Airway epithelial cell (primary cell): Measurements from ENCODE around the gene PPIL1. TPM values are rescaled to one million over a fixed set of nuclear protein-coding genes. Genes with fewer than 3 reads are reported as not detected.

Experiments
- total RNA-seq: library from RNA; depleted of rRNA; stranded (reverse); fragments of >200 nt; gene quantifications from 2 replicates; pipeline ENCODE4 v1.2.3, GENCODE V29; 2015

Gene PPIL1
- total RNA-seq = 38.1 and 52.4 TPM in 2 replicates

DNA sequence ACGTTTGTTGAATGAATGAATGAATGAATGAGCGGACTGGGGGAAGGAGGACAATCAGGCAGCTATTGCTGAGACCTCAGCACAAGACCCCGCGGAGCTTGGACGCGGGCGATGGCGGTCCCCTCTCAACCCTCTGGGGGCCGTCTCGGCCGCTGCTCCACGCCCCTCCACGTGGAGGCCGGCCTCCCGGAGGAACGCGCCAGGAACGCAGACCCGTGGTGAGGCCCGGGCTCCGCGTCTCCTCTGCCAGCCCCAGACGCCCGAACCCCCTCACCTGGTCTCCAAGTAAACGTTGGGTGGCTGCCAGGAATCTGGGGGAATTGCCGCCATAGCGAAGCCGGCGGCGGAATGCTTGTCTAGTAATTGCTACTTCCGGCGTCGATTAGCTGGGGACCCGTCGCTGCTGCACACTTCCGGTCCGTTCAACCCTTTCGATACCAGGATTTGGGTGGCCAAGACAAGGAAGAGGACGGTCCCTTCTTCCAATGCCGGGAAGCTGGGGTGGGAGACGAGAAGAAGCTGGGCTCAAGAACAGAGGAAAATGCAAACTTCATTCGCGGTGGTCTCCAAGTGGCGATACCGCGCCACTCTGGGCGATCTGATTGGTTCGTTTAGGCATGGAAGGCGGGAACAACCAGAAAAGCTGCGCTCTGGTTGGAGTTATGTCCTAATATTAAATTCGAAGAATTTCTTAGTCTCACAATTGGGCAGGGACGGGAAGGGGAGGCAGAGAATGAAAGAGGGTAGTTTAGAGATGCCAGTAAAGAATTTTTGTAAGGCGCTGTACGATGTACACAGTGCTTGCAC lies at the start of gene PPIL1:
TSS of gene PPIL1 (minus strand) at position 361 of the 807 bp plus-strand sequence. CDS start at position 330, 31 bp downstream.

DNA sequence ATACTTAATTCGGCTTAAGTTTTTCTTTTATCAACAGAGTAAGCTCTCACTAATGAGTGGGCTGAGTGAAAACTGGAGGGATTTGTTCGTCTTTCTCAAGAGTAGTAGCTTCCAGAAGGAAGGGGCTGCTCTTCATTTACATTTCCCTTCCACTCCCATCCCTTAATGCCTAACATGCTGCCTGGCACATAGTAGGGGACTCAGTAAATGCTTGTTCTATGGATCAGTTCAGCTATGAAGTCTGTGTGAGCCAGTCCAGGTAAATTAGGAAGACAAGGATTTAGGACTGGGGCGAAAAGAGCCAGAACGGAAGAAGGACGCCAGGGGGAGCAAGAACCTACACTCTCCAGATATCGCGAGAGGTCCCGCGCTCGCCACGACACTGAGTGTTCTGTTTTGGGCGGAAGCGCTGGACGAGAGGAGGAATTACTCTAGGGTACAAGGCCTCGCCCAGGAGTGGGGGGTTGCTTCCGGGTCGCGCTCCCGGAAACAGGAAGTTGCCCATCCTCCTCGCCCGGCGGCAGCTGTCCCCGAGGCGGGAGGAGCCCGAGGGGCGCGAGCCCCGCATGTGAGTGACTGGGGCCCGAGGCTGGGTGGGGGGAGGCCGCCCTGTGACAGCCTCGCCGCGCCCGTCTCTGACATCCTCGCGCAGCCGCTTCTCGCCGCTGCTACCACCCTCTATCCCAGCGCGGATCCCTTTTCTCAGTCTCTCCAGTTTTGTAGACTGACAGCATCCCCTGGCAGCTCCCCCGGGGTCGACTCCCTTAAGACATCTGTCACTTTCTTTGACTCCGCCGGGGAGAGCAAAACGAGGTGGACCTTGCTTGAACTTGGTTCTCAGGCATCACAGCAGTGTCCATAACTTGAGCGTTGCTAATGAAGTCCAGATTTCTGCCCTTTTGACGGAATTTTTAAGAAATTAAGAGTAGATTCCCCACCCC lies 11.1 kb upstream of the PPIL1 start, which contains the start of gene C6orf89:
TSS of gene C6orf89 (plus strand) at position 492 of the 941 bp plus-strand sequence. CDS start 13,493 bp downstream, outside the sequence.

DNA sequence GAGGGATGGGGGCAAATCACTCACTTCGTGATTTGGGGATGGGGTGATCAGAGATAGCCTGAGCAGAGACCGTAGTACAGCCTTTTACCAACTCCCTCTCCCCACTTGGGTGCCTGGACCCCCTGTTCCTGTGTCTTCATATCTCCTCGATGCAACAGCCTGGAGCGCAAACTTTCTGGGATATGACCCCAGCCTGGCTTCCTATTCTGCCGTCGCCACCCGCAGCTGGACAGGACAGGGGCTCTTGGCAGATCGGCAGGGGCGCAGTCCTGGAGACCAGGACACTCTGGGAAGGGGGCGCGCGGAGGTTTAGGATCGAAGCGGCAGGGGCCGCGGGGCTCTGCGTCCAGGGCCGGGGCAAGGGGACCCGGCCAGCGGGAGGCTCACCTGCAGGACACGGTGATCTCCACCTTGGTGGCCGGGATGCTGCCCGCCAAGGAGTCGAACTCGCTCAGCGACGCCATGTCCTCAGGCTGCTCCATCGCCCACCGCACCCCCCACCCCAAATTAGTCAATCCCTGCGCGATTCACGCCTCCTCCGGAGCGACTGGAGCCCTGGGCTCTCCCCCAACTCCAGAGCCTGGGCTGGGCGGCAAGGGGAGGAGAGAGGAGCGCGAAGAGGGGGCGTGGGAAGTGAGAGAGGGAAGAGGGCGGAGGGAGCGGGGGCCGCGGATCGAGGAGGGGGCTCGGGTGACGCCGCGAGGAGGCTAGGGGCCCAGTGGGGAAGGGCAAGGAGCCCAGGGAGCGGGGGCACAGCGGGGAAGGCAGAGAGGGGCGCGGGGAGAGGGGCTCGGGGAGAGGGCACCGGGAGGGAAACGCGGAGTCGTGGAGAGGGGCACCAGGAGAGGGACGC lies 35.5 kb downstream of the PPIL1 start, which contains the start of gene CPNE5:
TSS of gene CPNE5 (minus strand) at position 549 of the 853 bp plus-strand sequence. CDS start at position 482, 67 bp downstream.

Other genes with a start within 250 kb of the PPIL1 start
- gene CDKN1A, start 196.1 kb downstream of the PPIL1 start, total RNA-seq = 595 and 650 TPM in 2 replicates
- 0.07 and 0.19 TPM in 2 replicates for gene RAB44, start 177.0 kb downstream of the PPIL1 start, total RNA-seq
- gene CPNE5, start 35.4 kb downstream of the PPIL1 start, total RNA-seq = 0.05 and 0.07 TPM in 2 replicates
- 20.9 and 22.9 TPM in 2 replicates for gene C6orf89, start 11.1 kb upstream of the PPIL1 start, total RNA-seq
- not detected in 2 replicates for gene PI16, start 79.9 kb upstream of the PPIL1 start, total RNA-seq
- gene MTCH1, start 111.4 kb upstream of the PPIL1 start, total RNA-seq = 169 and 194 TPM in 2 replicates
- 0.63 and 1.0 TPM in 2 replicates for gene FGD2, start 130.9 kb upstream of the PPIL1 start, total RNA-seq